Uterus (tissue), 2 donors: ENCODE results near the gene DNM3.

Source experiments
- POLR2A ChIP-seq, 2 donors: fragments of 450-650 bp; IDR thresholded peaks; one replicate each; pipeline ENCODE4 v1.6.1; 2016; ENCODE audit warnings: antibody characterized with exemption in 2 of 2, mild to moderate bottlenecking in 1 of 2, moderate library complexity in 1 of 2
- TF ChIP-seq, protein P1 (sequence below), 4 experiments: fragments of 200-600 bp in 2 of 4; fragments of 450-650 bp in 2 of 4; sonication (generic) in 2 of 4; IDR thresholded peaks; one replicate each; pipeline ENCODE4 v1.5.1; 2016 to 2019; ENCODE audit warnings: antibody characterized with exemption in 4 of 4, mild to moderate bottlenecking in 2 of 4, moderate library complexity in 1 of 4

DNA sequence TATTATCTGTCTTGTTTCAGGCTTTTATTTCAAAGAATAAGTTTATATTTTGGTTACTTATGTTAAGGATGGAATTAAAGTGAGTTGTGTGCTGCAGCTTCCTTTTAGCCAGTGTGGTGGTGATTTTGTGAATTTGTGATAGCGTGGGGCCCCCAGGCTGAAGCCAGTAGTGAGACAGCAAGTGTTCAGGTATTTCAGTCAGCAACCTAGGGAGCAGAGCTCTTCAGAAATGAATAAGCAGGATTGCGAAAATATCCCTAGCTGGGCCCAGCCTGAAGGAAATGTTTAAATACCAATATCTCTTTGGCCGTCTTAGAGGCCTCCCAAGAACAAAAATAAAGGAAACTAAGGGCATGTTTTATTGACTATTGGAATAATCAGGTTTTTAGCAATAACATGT, 428.3 kb downstream of the DNM3 start:
- TF ChIP-seq, protein P1, sequence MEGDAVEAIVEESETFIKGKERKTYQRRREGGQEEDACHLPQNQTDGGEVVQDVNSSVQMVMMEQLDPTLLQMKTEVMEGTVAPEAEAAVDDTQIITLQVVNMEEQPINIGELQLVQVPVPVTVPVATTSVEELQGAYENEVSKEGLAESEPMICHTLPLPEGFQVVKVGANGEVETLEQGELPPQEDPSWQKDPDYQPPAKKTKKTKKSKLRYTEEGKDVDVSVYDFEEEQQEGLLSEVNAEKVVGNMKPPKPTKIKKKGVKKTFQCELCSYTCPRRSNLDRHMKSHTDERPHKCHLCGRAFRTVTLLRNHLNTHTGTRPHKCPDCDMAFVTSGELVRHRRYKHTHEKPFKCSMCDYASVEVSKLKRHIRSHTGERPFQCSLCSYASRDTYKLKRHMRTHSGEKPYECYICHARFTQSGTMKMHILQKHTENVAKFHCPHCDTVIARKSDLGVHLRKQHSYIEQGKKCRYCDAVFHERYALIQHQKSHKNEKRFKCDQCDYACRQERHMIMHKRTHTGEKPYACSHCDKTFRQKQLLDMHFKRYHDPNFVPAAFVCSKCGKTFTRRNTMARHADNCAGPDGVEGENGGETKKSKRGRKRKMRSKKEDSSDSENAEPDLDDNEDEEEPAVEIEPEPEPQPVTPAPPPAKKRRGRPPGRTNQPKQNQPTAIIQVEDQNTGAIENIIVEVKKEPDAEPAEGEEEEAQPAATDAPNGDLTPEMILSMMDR (IDR thresholded peaks at IDR 0.05): no peak
- no peak for TF ChIP-seq POLR2A (IDR thresholded peaks at IDR 0.05)
